Right lobe of liver (tissue), 4 donors: Measurements from ENCODE around the gene SH3RF1.

ENCODE experiments used
- CTCF ChIP-seq, 4 donors: fragments of 200-600 bp in 3 of 4; fragments of 450-650 bp in 1 of 4; IDR thresholded peaks; one replicate each; pipeline versions ENCODE4 v1.5.1 to v1.8.0; 2016 to 2022; ENCODE audit warnings: antibody characterized with exemption in 4 of 4, mild to moderate bottlenecking in 2 of 4
- POLR2A ChIP-seq: fragments of 450-650 bp; IDR thresholded peaks from one replicate; pipeline ENCODE4 v1.6.1; 2017; ENCODE audit warnings: antibody characterized with exemption, mild to moderate bottlenecking
- donor health status: DM: no; HTN: no; CAD: no.
- donor health status: DM: no; HTN: no; CAD: no.
- donor health status: DM: no; HTN: yes; CAD: no.

DNA sequence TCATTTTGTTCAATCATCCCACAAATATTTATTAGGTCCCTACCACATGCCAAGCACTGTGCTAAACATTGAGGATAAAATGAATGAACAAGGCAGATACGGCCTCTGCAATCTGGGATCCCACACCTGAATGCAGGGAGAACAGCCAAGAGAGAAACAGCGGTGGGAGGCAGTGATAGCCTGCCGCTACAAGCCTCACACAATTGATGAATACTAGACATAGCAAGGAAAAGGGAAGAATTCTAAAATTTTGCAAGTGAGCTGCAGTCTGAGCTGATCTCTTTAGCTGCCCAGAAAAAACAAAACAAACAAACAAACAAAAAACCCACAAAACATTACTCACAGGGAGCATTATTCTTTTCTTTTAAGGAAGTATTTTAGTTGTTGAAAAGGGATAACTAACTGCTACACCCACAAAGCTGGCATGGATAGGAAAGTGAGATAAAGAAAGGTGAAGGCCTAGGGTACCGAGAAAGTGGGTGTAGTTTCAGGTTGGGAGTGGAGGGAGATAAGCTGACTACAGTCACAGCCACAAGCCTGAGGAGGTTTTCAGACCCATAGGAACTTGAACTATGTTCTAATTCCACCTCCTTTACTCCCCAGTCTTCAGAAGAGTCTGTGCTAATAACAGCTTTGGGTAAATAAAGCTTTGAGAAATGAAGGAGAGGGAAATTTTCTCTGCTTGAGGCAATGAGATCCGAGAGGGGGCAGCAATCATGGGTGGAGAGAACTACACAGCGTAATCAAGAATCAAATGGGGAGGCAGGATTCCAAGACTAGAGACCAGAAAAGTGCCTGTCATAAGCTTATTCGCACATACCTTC is 85.4 kb downstream of the SH3RF1 start:
- TF ChIP-seq CTCF (IDR thresholded peaks at IDR 0.05): no peak
- no peak for TF ChIP-seq POLR2A
